Mucosa of rectum (tissue), 2 donors: ENCODE results near the gene TFPI2.
"Not testable (repeated sequence)": the region's sequence is repeated elsewhere in the genome, so short reads cannot be mapped to it uniquely, and the experiment has no call there.

Experiments
- H3K27ac ChIP-seq, 2 donors: one replicate each; pipeline ENCODE4 v1.7.0; 2013; ENCODE audit warnings: inconsistent platforms in 2 of 2, low read depth in 2 of 2, low read length in 2 of 2
- H3K27me3 ChIP-seq, 2 donors: one replicate each; pipeline ENCODE4 v1.7.0; 2013; ENCODE audit warnings: low read length in 2 of 2; ENCODE audit not compliant: control insufficient read depth in 2 of 2, insufficient read depth in 2 of 2
- H3K36me3 ChIP-seq, 2 donors: one replicate each; pipeline ENCODE4 v1.7.0; 2013; ENCODE audit warnings: low read length in 2 of 2; ENCODE audit not compliant: control insufficient read depth in 2 of 2, insufficient read depth in 2 of 2
- H3K4me1 ChIP-seq, 2 donors: one replicate each; pipeline ENCODE4 v1.7.0; 2013; ENCODE audit warnings: low read length in 2 of 2, mild to moderate bottlenecking in 1 of 2; ENCODE audit not compliant: control insufficient read depth in 2 of 2, insufficient read depth in 2 of 2
- H3K4me3 ChIP-seq, 2 donors: one replicate each; pipeline ENCODE4 v1.7.0; 2013; ENCODE audit warnings: low read length in 2 of 2
- H3K9ac ChIP-seq, 2 donors: one replicate each; pipeline ENCODE4 v1.7.0; 2013; ENCODE audit warnings: low read length in 2 of 2, low read depth in 1 of 2, mild to moderate bottlenecking in 1 of 2
- H3K9me3 ChIP-seq, 2 donors: one replicate each; pipeline ENCODE4 v1.7.0; 2013; ENCODE audit warnings: low read length in 2 of 2; ENCODE audit not compliant: control insufficient read depth in 2 of 2
- donor health status: healthy.
- donor health status: Normal muscosa, but diverticular disease.

Gene TFPI2

GRCh38 chr7:93921607-93922566, 31.3 kb upstream of the TFPI2 start, which contains the start of gene GNG11:
TSS of gene GNG11 (plus strand) at chr7:93921735. CDS start at chr7:93922138, 403 bp downstream.
- no peaks in the 10 kb centered on the region for H3K9me3 ChIP-seq
- H3K9ac ChIP-seq, result peak within 1 kb of the TSS; percentile 64 to 70
- H3K4me1 ChIP-seq, result no peaks in the 10 kb centered on the region
- peak within 1 kb of the TSS; percentile 77 to 79 for H3K27ac ChIP-seq
- peaks cover 5 to 8% of the 10 kb centered on the region in 2 donors for H3K27me3 ChIP-seq
- no peaks in the 10 kb centered on the region for H3K36me3 ChIP-seq
- peak within 1 kb of the TSS; percentile 63 to 71 for H3K4me3 ChIP-seq

GRCh38 chr7:93921186-93921585, 30.6 kb upstream of the TFPI2 start:
- Histone ChIP-seq H3K9me3 (no peaks in the 10 kb centered on the region), H3K9ac (peak overlapping the region in 1 of 2 donors; percentile 70), H3K36me3 (no peaks in the 10 kb centered on the region), H3K27me3 (peaks cover 5 to 8% of the 10 kb centered on the region in 2 donors), H3K27ac (peak overlapping the region; percentile 58 to 77), H3K4me3 (peak overlapping the region; percentile 16 to 71), H3K4me1 (no peaks in the 10 kb centered on the region)

GRCh38 chr7:93920496-93921182, 30.1 kb upstream of the TFPI2 start:
- H3K27ac ChIP-seq, result peak overlapping the region in 1 of 2 donors; percentile 58
- H3K27me3 ChIP-seq, result peaks cover 5 to 8% of the 10 kb centered on the region in 2 donors
- no peak overlapping the region for H3K9ac ChIP-seq
- no peaks in the 10 kb centered on the region for H3K9me3 ChIP-seq
- no peaks in the 10 kb centered on the region for H3K4me1 ChIP-seq
- no peaks in the 10 kb centered on the region for H3K36me3 ChIP-seq
- peak overlapping the region in 1 of 2 donors; percentile 16 for H3K4me3 ChIP-seq

GRCh38 chr7:93916315-93916714, 25.8 kb upstream of the TFPI2 start:
- not testable (repeated sequence) for H3K27me3 ChIP-seq, H3K27ac ChIP-seq, H3K4me1 ChIP-seq, H3K9me3 ChIP-seq, H3K36me3 ChIP-seq, H3K9ac ChIP-seq, H3K4me3 ChIP-seq

GRCh38 chr7:93915888-93916287, 25.3 kb upstream of the TFPI2 start:
- not testable (repeated sequence) for H3K9me3 ChIP-seq, H3K36me3 ChIP-seq, H3K4me3 ChIP-seq, H3K4me1 ChIP-seq, H3K27ac ChIP-seq, H3K27me3 ChIP-seq, H3K9ac ChIP-seq

- H3K36me3 ChIP-seq, H3K4me3 ChIP-seq, H3K4me1 ChIP-seq, H3K27ac ChIP-seq, H3K27me3 ChIP-seq, H3K9ac ChIP-seq, H3K9me3 ChIP-seq: not testable (repeated sequence)
These were observed 24.8 kb upstream of the TFPI2 start for GRCh38 chr7:93915206-93915842.

- Histone ChIP-seq H3K36me3 (no peaks in the 10 kb centered on the region), H3K9me3 (no peaks in the 10 kb centered on the region), H3K9ac (no peak overlapping the region), H3K4me3 (no peak overlapping the region), H3K27me3 (no peaks in the 10 kb centered on the region), H3K4me1 (no peaks in the 10 kb centered on the region), H3K27ac (no peak overlapping the region)
These were observed 24.1 kb upstream of the TFPI2 start for GRCh38 chr7:93914581-93915066.

GRCh38 chr7:93913197-93913596, 22.6 kb upstream of the TFPI2 start:
- Histone ChIP-seq H3K36me3 (no peaks in the 10 kb centered on the region), H3K27me3 (no peaks in the 10 kb centered on the region), H3K9me3 (no peaks in the 10 kb centered on the region), H3K4me3 (no peak overlapping the region), H3K9ac (no peak overlapping the region), H3K4me1 (no peaks in the 10 kb centered on the region), H3K27ac (no peak overlapping the region)

GRCh38 chr7:93911661-93912060, 21.1 kb upstream of the TFPI2 start:
- H3K4me1 ChIP-seq, H3K27me3 ChIP-seq, H3K9ac ChIP-seq, H3K4me3 ChIP-seq, H3K36me3 ChIP-seq, H3K27ac ChIP-seq, H3K9me3 ChIP-seq: not testable (repeated sequence)

- not testable (repeated sequence) for H3K27me3 ChIP-seq, H3K9ac ChIP-seq, H3K4me3 ChIP-seq, H3K9me3 ChIP-seq, H3K4me1 ChIP-seq, H3K27ac ChIP-seq, H3K36me3 ChIP-seq
These were observed 20.7 kb upstream of the TFPI2 start for GRCh38 chr7:93911242-93911641.
